GM12874 (cell line): Measurements from ENCODE around the gene TRABD.

ENCODE experiments used
- TF ChIP-seq, protein P1 (sequence below): IDR thresholded peaks from 2 replicates; pipeline ENCODE4 v1.5.1; 2011; ENCODE audit warnings: low read depth, mild to moderate bottlenecking, control low read depth, low read length, moderate library complexity; ENCODE audit not compliant: insufficient read depth

TRABD gene

DNA sequence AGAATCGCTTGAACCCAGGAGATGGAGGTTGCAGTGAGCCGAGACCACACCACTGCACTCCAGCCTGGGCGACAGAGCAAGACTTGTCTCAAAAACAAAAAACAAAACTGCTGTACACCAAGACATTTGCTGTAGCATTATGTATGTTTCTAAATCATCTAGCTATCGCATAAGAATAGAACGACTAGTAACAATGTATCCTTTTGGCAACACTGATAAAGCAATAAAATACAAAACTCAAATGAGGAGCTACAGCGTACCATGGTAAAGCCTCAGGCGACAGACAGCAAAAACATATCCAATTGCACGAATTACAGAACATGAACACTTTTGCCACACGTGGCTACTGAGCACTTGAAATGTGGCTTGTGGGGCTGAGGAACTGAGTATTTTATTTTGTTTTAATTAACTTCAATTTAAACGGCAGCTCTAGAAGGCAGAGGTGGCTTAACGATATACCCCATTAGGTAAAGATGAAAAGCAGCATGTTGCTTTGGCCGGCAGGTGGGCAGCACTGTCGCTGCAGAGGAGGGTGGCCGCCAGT, 56.8 kb downstream of the TRABD start:
- TF ChIP-seq, protein P1, sequence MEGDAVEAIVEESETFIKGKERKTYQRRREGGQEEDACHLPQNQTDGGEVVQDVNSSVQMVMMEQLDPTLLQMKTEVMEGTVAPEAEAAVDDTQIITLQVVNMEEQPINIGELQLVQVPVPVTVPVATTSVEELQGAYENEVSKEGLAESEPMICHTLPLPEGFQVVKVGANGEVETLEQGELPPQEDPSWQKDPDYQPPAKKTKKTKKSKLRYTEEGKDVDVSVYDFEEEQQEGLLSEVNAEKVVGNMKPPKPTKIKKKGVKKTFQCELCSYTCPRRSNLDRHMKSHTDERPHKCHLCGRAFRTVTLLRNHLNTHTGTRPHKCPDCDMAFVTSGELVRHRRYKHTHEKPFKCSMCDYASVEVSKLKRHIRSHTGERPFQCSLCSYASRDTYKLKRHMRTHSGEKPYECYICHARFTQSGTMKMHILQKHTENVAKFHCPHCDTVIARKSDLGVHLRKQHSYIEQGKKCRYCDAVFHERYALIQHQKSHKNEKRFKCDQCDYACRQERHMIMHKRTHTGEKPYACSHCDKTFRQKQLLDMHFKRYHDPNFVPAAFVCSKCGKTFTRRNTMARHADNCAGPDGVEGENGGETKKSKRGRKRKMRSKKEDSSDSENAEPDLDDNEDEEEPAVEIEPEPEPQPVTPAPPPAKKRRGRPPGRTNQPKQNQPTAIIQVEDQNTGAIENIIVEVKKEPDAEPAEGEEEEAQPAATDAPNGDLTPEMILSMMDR: no peak

DNA sequence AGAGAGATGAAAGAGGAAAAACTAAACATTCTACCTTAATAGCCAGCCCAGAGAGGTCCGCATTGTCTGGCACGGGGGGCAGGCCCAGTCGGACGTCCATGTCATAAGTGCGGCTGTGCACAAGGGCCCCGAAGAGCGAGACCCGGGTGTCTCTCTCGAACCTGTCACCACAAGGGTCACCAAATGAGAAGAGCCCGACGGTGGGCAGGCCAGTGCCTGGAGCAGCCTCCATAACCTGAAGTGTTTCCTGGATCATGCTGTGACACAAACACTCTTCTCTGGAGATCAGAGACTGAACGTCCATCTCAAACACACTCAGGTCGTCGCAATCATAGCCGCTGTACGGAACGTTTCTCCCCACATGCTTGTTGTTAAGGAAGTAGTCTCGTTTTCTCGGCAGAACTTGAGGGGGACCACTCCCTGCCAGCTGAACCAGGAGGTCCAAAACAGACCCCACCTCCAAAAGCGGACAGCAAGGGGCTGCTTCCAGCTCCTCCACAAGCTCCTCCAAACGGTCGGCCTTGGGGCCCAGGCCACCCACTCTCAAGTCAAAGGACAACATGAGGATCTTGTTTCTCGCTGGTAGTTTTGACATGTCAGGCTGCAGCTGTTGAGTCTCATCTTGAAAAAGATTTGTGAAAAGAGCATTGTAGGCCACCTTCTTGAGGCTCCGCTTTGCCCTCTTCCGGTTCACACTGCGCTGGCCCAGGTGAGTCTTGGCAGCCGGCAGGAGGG, 58.1 kb downstream of the TRABD start:
- TF ChIP-seq, protein P1: no peak

DNA sequence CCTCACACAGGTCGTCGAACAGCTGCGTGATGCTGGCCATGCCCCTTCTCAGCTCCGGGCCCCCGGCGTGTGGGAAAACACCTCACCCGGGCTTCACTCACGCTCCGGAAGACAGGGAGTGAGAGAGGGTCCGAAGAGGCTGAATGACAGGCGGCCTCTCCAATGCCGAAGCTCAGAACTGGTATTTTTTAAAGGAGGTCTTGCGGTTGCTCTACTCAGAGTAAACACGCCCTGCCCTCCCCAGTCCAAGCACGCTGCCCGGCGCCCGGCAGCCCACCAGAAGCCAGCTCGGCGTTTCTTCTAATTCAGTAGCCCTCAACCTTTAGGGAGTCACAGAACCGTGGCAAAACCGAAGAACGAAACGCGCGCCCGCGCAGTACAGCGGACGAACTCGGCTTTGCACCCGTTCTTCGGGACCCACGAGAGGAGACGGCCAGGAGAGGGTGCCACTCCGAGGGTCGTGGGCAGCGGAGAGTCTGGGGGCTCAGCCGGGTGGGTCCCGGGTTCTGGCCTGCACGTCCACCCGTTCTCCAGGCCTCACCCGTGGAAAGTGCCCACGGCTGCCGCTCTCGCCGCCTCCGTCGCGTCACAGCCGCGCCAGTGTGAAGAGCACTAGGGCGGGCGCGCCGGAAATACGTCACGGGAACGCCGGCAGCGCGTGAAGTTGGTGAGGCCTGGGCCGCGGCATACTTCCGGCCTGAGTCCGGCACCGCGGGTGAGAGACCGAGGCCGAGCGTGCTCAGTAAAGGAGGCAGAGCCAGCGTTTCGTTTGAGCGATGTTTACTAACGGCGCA, 58.9 kb downstream of the TRABD start, which contains the start of gene TUBGCP6:
TSS of gene TUBGCP6 (minus strand) at position 604 of the 794 bp plus-strand sequence. CDS start at position 40, 564 bp downstream.
- TF ChIP-seq, protein P1: no peak

DNA sequence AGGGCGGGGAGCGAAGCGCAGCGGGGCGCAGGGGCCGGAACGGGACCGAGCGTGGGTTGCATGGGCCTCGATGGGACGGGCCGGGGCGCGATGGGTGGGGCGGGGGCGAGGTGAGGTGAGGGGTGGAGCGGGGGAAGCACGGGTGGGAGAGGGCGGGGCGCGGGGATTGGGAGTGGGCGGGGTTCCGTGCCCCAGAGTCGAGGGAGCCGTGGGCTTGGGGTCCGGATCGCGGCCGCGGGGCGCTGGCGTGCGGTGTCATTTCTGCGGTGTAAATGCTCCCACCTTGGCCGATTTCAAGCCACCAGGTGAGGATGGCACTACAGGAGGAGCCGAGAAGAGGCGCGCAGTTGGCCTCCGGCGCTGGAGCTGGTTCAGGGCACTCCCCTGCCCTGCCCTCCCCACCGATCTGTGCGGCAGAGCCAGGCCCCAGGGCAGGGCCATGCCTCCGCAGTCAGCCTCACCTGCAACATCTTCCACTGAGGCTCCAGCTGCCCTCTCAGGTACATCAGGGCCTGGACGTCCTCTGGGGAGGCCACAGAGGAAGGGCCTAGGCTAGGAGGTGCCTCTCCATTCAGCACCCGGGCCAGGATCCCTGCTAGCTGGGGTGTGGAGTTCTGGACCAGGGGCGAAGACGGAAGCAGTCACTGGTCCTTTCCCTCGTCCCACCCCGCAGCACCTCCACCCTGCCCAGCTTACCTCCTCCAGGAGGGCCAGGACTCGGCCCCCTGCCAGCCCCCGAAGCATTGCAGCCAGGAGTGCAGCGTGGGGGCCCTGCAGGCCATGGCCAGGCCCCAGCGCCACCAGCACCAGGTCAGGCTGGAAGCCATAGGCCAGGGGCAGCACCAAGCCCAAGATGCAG, 59.7 kb downstream of the TRABD start:
- TF ChIP-seq, protein P1: no peak

DNA sequence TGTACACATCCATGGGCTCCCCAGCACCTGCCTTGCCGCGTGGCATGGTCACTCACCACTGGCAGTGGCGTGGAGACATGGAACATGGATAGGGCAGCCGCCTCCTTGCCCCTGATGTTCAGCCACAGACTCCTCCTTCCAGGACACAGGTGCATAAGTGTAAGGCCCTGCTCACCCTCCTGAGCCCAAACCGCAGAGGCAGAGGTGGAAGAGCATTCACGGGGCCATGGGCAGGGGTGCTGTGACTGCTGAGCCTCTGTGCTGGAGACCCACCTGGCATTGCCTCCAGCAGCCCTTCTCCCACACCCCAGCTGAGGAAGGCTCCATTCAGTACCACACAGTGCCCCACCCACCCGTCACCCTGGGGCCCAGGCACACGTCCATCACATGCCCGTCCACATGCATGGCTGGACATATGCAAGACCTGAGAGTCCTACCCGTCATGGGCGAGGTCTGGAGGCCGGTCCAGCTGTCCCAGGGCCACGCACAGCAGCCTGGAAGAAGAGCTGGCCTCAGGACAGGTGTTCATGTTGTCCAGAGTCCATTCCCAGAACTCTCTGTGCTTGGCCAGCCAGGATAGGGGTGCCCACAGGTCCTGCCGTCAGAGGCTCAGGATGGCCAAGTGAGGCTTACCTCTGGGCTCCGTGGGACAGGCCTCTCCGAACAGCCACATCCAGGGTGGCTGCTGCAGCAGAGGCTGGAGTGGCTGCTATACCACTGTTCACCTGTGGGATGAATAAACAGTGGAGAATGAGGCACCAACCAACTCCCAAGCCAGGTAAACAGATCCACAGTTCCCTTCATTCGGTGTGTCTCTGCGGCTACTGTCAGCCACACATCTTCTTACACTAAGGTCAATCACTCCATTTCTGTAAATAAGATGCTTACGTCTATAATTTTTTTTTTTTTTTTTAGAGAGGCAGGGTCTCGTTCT, 60.8 kb downstream of the TRABD start:
- TF ChIP-seq, protein P1: peak; percentile 17; the same call in 1 of the 2 replicates

DNA sequence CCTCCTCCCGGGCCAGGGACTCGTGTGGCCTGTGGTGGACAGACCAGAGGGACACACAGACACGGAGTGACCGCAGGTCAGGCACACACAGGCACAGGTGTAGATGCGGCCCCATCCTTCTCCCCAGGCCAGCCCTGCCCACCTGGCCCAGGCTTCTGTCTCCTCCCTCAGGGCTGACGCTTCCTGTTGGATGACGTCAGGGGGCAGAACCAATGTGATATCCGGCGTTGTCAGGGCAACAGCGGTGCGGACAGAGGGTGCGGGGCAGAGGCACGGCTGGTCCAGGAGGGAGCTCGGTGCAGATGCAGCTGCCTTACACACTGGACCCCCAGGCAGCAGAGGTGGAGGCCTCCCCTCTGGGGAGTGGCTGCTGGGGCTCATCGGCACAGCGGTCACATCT, 62.0 kb downstream of the TRABD start:
- TF ChIP-seq, protein P1: no peak
